ENCODE results near the gene EML6.

EML6 gene

GRCh38 chr2:54966837-54967236 lies 243.4 kb downstream of the EML6 start:
- Histone ChIP-seq H3K4me2 (ENCODE audit: low read depth, low read length, poor library complexity, severe bottlenecking) (no peak overlapping the region), H3K79me2 (ENCODE audit: insufficient read depth, low read length) (no peaks in the 10 kb centered on the region), H3F3A (ENCODE audit: low read depth) (no peaks in the 10 kb centered on the region), H3K4me1 (ENCODE audit: insufficient read depth, low read length, poor library complexity, severe bottlenecking) (no peaks in the 10 kb centered on the region), H3K27me3 (ENCODE audit: insufficient read depth, low read length, poor library complexity, severe bottlenecking) (no peaks in the 10 kb centered on the region), H2AFZ (ENCODE audit: low read length) (no peak overlapping the region), H3K9ac (ENCODE audit: low read depth, low read length, poor library complexity, severe bottlenecking) (no peak overlapping the region), H3K9me3 (ENCODE audit: insufficient read depth, low read depth, low read length) (no peaks in the 10 kb centered on the region), H3K9me2 (replicated peaks; ENCODE audit: low read depth, low read length) (no peaks in the 10 kb centered on the region), H3K4me3 (ENCODE audit: low read length, poor library complexity, severe bottlenecking) (no peak overlapping the region), H3K36me3 (ENCODE audit: insufficient read depth, low read length) (peaks cover 36% of the 10 kb centered on the region; the same call in 1 of the 2 replicates), H4K20me1 (ENCODE audit: insufficient read depth, low read length, poor library complexity, severe bottlenecking) (no peaks in the 10 kb centered on the region)
- TF ChIP-seq EZH2phosphoT487 (IDR thresholded peaks at IDR 0.05; ENCODE audit: borderline replicate concordance) (no peak), CTCF (conservative IDR thresholded peaks at IDR 0.05; ENCODE audit: low read length) (no peak)

- Histone ChIP-seq H3K9ac (ENCODE audit: low read depth, low read length, poor library complexity, severe bottlenecking) (no peak overlapping the region), H3F3A (ENCODE audit: low read depth) (no peaks in the 10 kb centered on the region), H3K9me3 (ENCODE audit: insufficient read depth, low read depth, low read length) (no peaks in the 10 kb centered on the region), H3K27me3 (ENCODE audit: insufficient read depth, low read length, poor library complexity, severe bottlenecking) (no peaks in the 10 kb centered on the region), H2AFZ (ENCODE audit: low read length) (no peak overlapping the region), H4K20me1 (ENCODE audit: insufficient read depth, low read length, poor library complexity, severe bottlenecking) (no peaks in the 10 kb centered on the region), H3K9me2 (replicated peaks; ENCODE audit: low read depth, low read length) (no peaks in the 10 kb centered on the region), H3K4me2 (ENCODE audit: low read depth, low read length, poor library complexity, severe bottlenecking) (no peak overlapping the region), H3K4me3 (ENCODE audit: low read length, poor library complexity, severe bottlenecking) (no peak overlapping the region), H3K4me1 (ENCODE audit: insufficient read depth, low read length, poor library complexity, severe bottlenecking) (no peaks in the 10 kb centered on the region), H3K36me3 (ENCODE audit: insufficient read depth, low read length) (peaks cover 40% of the 10 kb centered on the region; the same call in 1 of the 2 replicates), H3K79me2 (ENCODE audit: insufficient read depth, low read length) (no peaks in the 10 kb centered on the region)
- TF ChIP-seq EZH2phosphoT487 (IDR thresholded peaks at IDR 0.05; ENCODE audit: borderline replicate concordance), result no peak
- no peak for TF ChIP-seq CTCF (conservative IDR thresholded peaks at IDR 0.05; ENCODE audit: low read length)
Measured at GRCh38 chr2:54967269-54967668, 243.8 kb downstream of the EML6 start.

- H3F3A ChIP-seq (ENCODE audit: low read depth), result no peaks in the 10 kb centered on the region
- H3K4me1 ChIP-seq (ENCODE audit: insufficient read depth, low read length, poor library complexity, severe bottlenecking), result no peaks in the 10 kb centered on the region
- H3K9ac ChIP-seq (ENCODE audit: low read depth, low read length, poor library complexity, severe bottlenecking), result no peak overlapping the region
- no peaks in the 10 kb centered on the region for H3K79me2 ChIP-seq (ENCODE audit: insufficient read depth, low read length)
- H4K20me1 ChIP-seq (ENCODE audit: insufficient read depth, low read length, poor library complexity, severe bottlenecking), result no peaks in the 10 kb centered on the region
- no peak overlapping the region for H2AFZ ChIP-seq (ENCODE audit: low read length)
- no peaks in the 10 kb centered on the region for H3K27me3 ChIP-seq (ENCODE audit: insufficient read depth, low read length, poor library complexity, severe bottlenecking)
- H3K36me3 ChIP-seq (ENCODE audit: insufficient read depth, low read length), result peaks cover 46% of the 10 kb centered on the region; the same call in 1 of the 2 replicates
- H3K4me2 ChIP-seq (ENCODE audit: low read depth, low read length, poor library complexity, severe bottlenecking), result no peak overlapping the region
- TF ChIP-seq EZH2phosphoT487 (IDR thresholded peaks at IDR 0.05; ENCODE audit: borderline replicate concordance) (no peak), CTCF (conservative IDR thresholded peaks at IDR 0.05; ENCODE audit: low read length) (no peak)
- H3K4me3 ChIP-seq (ENCODE audit: low read length, poor library complexity, severe bottlenecking), result no peak overlapping the region
- no peaks in the 10 kb centered on the region for H3K9me2 ChIP-seq (replicated peaks; ENCODE audit: low read depth, low read length)
- H3K9me3 ChIP-seq (ENCODE audit: insufficient read depth, low read depth, low read length), result no peaks in the 10 kb centered on the region
Measured at GRCh38 chr2:54967759-54968365, 244.4 kb downstream of the EML6 start.
